D721Med (cell line): Measurements from ENCODE around the gene KRT20.

ENCODE experiments used
- DNase-seq: peaks from one replicate; pipeline ENCODE4 v3.0.0; 2011; ENCODE audit warnings: low spot score; ENCODE audit not compliant: insufficient read length
- FAIRE-seq: peaks from 2 replicates; lab custom pipeline; 2011; peaks lifted over from hg19 to GRCh38; lab: Jason Lieb, UNC
- TF ChIP-seq, protein P1 (sequence below): IDR thresholded peaks from 2 replicates; pipeline ENCODE4 v1.5.1; 2012; ENCODE audit warnings: mild to moderate bottlenecking, control low read depth; ENCODE audit not compliant: insufficient read depth; ENCODE audit errors: missing control alignments

The KRT20 gene

GRCh38 chr17:40854175-40854814 is 30.7 kb downstream of the KRT20 start:
- DNase-seq = no peak
- TF ChIP-seq, protein P1, sequence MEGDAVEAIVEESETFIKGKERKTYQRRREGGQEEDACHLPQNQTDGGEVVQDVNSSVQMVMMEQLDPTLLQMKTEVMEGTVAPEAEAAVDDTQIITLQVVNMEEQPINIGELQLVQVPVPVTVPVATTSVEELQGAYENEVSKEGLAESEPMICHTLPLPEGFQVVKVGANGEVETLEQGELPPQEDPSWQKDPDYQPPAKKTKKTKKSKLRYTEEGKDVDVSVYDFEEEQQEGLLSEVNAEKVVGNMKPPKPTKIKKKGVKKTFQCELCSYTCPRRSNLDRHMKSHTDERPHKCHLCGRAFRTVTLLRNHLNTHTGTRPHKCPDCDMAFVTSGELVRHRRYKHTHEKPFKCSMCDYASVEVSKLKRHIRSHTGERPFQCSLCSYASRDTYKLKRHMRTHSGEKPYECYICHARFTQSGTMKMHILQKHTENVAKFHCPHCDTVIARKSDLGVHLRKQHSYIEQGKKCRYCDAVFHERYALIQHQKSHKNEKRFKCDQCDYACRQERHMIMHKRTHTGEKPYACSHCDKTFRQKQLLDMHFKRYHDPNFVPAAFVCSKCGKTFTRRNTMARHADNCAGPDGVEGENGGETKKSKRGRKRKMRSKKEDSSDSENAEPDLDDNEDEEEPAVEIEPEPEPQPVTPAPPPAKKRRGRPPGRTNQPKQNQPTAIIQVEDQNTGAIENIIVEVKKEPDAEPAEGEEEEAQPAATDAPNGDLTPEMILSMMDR = no peak

GRCh38 chr17:40852364-40852763 is 32.7 kb downstream of the KRT20 start:
- no peak for FAIRE-seq

More at GRCh38 chr17:40854175-40854814, 30.7 kb downstream of the KRT20 start:
- no peak for FAIRE-seq

GRCh38 chr17:40850293-40850972 is 34.6 kb downstream of the KRT20 start:
- DNase-seq (no peak), FAIRE-seq (no peak)
- TF ChIP-seq, protein P1 = no peak

More at GRCh38 chr17:40852364-40852763, 32.7 kb downstream of the KRT20 start:
- no peak for DNase-seq
- TF ChIP-seq, protein P1 = no peak

DNA sequence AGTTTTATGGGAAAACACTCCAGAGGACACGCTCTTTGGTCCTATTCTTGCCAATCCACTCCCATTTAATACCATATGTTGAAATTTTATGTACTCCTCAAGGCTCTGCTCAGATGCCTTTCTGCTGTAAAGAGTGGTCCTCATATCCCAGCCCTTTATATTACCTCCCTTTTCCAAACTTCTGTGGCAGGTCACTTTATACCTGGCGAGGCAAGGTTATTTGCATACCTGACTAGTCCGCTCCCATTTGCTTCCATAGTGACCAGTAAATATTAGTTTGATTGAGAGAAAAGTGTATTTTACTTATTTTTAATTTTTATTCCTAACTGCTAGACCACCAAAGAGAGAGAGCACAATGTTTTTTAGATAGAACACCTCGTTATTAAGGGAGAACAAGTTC is 35.3 kb downstream of the KRT20 start:
- TF ChIP-seq, protein P1 = no peak
- FAIRE-seq (no peak), DNase-seq (no peak)

GRCh38 chr17:40848583-40849235 is 36.3 kb downstream of the KRT20 start:
- TF ChIP-seq, protein P1 = no peak
- DNase-seq = no peak
- no peak for FAIRE-seq

DNA sequence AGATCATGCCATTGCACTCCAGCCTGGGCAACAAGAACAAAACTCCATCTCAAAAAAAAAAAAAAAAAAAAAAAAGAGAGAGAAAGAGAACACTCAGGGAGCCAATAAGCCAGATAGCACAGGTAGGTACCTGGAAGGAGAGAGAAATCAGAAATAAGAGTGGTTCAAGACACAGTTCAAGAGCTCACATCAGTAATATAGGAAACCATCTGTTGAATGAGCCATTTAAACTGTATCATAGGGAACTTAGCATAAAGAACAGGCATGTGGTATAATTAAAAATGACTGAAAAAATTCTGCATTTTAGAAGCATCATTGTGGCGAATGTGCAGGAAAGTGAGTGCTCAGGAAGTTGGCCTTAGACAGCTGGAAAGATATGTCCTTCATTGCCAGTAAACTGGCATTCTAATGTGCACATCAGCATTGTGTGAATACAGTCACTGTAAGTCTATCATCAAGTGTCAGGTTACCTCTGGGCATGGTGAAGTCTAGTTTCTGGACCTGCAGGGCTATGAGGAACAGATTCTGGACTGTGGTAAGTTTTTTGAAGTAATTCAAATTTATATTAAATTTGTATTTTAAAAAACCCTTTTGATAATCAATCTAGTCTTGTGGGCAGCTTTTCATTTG is 38.4 kb downstream of the KRT20 start:
- no peak for FAIRE-seq
- TF ChIP-seq, protein P1 = no peak
- no peak for DNase-seq
